ENCODE data around the gene FAM228A.

Gene FAM228A

GRCh38 chr2:24208490-24208889 lies 33.6 kb downstream of the FAM228A start:
- TF ChIP-seq ZNF639 (tag by site-specific recombination; IDR thresholded peaks at IDR 0.05) (no peak), ZBTB44 (tag by site-specific recombination; IDR thresholded peaks at IDR 0.05) (no peak), ZNF629 (tag by site-specific recombination; IDR thresholded peaks at IDR 0.05) (no peak), ZNF239 (tag by site-specific recombination; IDR thresholded peaks at IDR 0.05) (no peak), ZNF24 (tag by site-specific recombination; IDR thresholded peaks at IDR 0.05) (no peak), ZNF658 (tag by site-specific recombination; IDR thresholded peaks at IDR 0.05) (no peak)
- Histone ChIP-seq H3K36me3 (ENCODE audit: control insufficient read depth in 2 of 2, insufficient read depth in 1 of 2, low read length in 2 of 2) (peaks cover 0 to 44% of the 10 kb centered on the region in 2 experiments; a peak in 2 of 3 replicates), H3K4me3 (ENCODE audit: low read depth, low read length) (no peak overlapping the region), H3K9me3 (ENCODE audit: control insufficient read depth, insufficient read depth, low read depth, low read length) (no peaks in the 10 kb centered on the region), H3K27ac (ENCODE audit: extremely low read depth, low read depth, low read length) (no peak overlapping the region), H3K4me1 (ENCODE audit: control insufficient read depth, insufficient read depth, low read length) (no peaks in the 10 kb centered on the region)
- ChIA-PET POLR2A (no interaction called here), CTCF (interaction anchor here (1.0 kb wide), 1 partner anchor 388 kb away, joined by 3 read pairs; no protein-coding TSS in a partner anchor)

GRCh38 chr2:24209389-24210105 lies 34.7 kb downstream of the FAM228A start:
- CTCF ChIA-PET, result interaction anchor here (0.8 kb wide), 1 partner anchor 672 kb away, joined by 3 read pairs; no protein-coding TSS in a partner anchor
- Histone ChIP-seq H3K27ac (ENCODE audit: extremely low read depth, low read depth, low read length) (no peak overlapping the region), H3K36me3 (ENCODE audit: control insufficient read depth in 2 of 2, insufficient read depth in 1 of 2, low read length in 2 of 2) (peaks cover 0 to 35% of the 10 kb centered on the region in 2 experiments; a peak in 2 of 3 replicates), H3K9me3 (ENCODE audit: control insufficient read depth, insufficient read depth, low read depth, low read length) (no peaks in the 10 kb centered on the region), H3K4me1 (ENCODE audit: control insufficient read depth, insufficient read depth, low read length) (no peaks in the 10 kb centered on the region), H3K4me3 (ENCODE audit: low read depth, low read length) (no peak overlapping the region)
- POLR2A ChIA-PET, result no interaction called here
- TF ChIP-seq ZNF76 (tag by site-specific recombination; IDR thresholded peaks at IDR 0.05; ENCODE audit: borderline replicate concordance, low read depth) (no peak), ZNF777 (tag by site-specific recombination; IDR thresholded peaks at IDR 0.05; ENCODE audit: borderline replicate concordance) (no peak)

GRCh38 chr2:24210106-24210455 lies 35.2 kb downstream of the FAM228A start:
- Histone ChIP-seq H3K36me3 (ENCODE audit: control insufficient read depth in 2 of 2, insufficient read depth in 1 of 2, low read length in 2 of 2) (peaks cover 0 to 30% of the 10 kb centered on the region in 2 experiments; a peak in 2 of 3 replicates), H3K4me3 (ENCODE audit: low read depth, low read length) (no peak overlapping the region), H3K9me3 (ENCODE audit: control insufficient read depth, insufficient read depth, low read depth, low read length) (no peaks in the 10 kb centered on the region), H3K27ac (ENCODE audit: extremely low read depth, low read depth, low read length) (no peak overlapping the region), H3K4me1 (ENCODE audit: control insufficient read depth, insufficient read depth, low read length) (no peaks in the 10 kb centered on the region)
- TF ChIP-seq ZFP41 (tag by site-specific recombination; IDR thresholded peaks at IDR 0.05; ENCODE audit: borderline replicate concordance) (no peak), SP2 (tag by site-specific recombination; IDR thresholded peaks at IDR 0.05) (no peak), ZNF248 (tag by site-specific recombination; IDR thresholded peaks at IDR 0.05) (no peak), ZNF280D (tag by site-specific recombination; IDR thresholded peaks at IDR 0.05) (no peak), ZEB2 (tag by site-specific recombination; IDR thresholded peaks at IDR 0.05) (no peak), PRDM4 (tag by site-specific recombination; IDR thresholded peaks at IDR 0.05) (no peak), GLI4 (tag by site-specific recombination; IDR thresholded peaks at IDR 0.05) (no peak), ZNF623 (tag by site-specific recombination; IDR thresholded peaks at IDR 0.05) (no peak)
- ChIA-PET CTCF (interaction anchor here (0.8 kb wide), 1 partner anchor 671 kb away, joined by 3 read pairs; no protein-coding TSS in a partner anchor), POLR2A (no interaction called here)

Measured in HEK293 (cell line).